OCI-LY1 (cell line): ENCODE measurements around the gene LOC128125822.

ENCODE experiments used
- H2AFZ ChIP-seq: fragments of 200-600 bp; sonication (generic), shearing (Covaris generic); 2 replicates; pipeline ENCODE4 v1.6.0; 2014; ENCODE audit warnings: antibody characterized with exemption, mild to moderate bottlenecking, low read length
- H3F3A ChIP-seq: fragments of 200-600 bp; sonication (generic), shearing (Covaris generic); 2 replicates; pipeline ENCODE4 v1.6.0; 2014; ENCODE audit warnings: mild to moderate bottlenecking, antibody characterized with exemption, low read length, moderate library complexity; ENCODE audit not compliant: insufficient read depth
- H3K27ac ChIP-seq: fragments of 200-600 bp; sonication (generic); 2 replicates; pipeline ENCODE4 v1.5.1; 2014; ENCODE audit warnings: low read length, mixed run types, mild to moderate bottlenecking, low read depth; ENCODE audit not compliant: poor library complexity, severe bottlenecking
- H3K27me3 ChIP-seq: fragments of 200-600 bp; sonication (generic); 2 replicates; pipeline ENCODE4 v1.6.0; 2014; ENCODE audit warnings: antibody characterized with exemption, mild to moderate bottlenecking, low read length, moderate library complexity; ENCODE audit not compliant: insufficient read depth
- H3K36me3 ChIP-seq: fragments of 200-600 bp; sonication (generic); 2 replicates; pipeline ENCODE4 v1.6.1; 2014; ENCODE audit warnings: mild to moderate bottlenecking, antibody characterized with exemption, low read length, moderate library complexity, mixed read lengths; ENCODE audit not compliant: insufficient read depth
- H3K4me1 ChIP-seq: fragments of 200-600 bp; sonication (generic); 2 replicates; pipeline ENCODE4 v1.5.1; 2014; ENCODE audit warnings: mild to moderate bottlenecking, low read length, moderate library complexity; ENCODE audit not compliant: insufficient read depth, severe bottlenecking
- H3K4me2 ChIP-seq: fragments of 200-600 bp; sonication (generic), shearing (Covaris generic); 2 replicates; pipeline ENCODE4 v1.6.1; 2014; ENCODE audit warnings: low read length
- H3K4me3 ChIP-seq: fragments of 200-600 bp; sonication (generic); 2 replicates; pipeline ENCODE4 v1.5.1; 2014; ENCODE audit warnings: low read length, low read depth, mild to moderate bottlenecking, mixed read lengths; ENCODE audit not compliant: poor library complexity, severe bottlenecking
- H3K79me2 ChIP-seq: fragments of 200-600 bp; shearing (Covaris generic); 2 replicates; pipeline ENCODE4 v1.6.1; 2016; ENCODE audit warnings: mixed run types, low read length, mixed read lengths; ENCODE audit not compliant: insufficient read depth
- H3K9ac ChIP-seq: fragments of 200-600 bp; sonication (generic), shearing (Covaris generic); 2 replicates; pipeline ENCODE4 v1.6.1; 2014; ENCODE audit warnings: mild to moderate bottlenecking, low read length, mixed read lengths
- H3K9me2 ChIP-seq: fragments of 200-600 bp; sonication (generic), shearing (Covaris generic); 2 replicates; pipeline ENCODE4 v1.6.1; 2014; ENCODE audit warnings: low read depth, mild to moderate bottlenecking, low read length, mixed read lengths
- H3K9me3 ChIP-seq: fragments of 200-600 bp; shearing (Covaris generic); 2 replicates; pipeline ENCODE4 v1.6.1; 2014; ENCODE audit warnings: low read length, mixed read lengths
- H4K20me1 ChIP-seq: fragments of 200-600 bp; sonication (generic), shearing (Covaris generic); 2 replicates; pipeline ENCODE4 v1.6.0; 2016; ENCODE audit warnings: mild to moderate bottlenecking, low read length; ENCODE audit not compliant: insufficient read depth
- EZH2 ChIP-seq: fragments of 200-600 bp; sonication (generic), shearing (Covaris generic); IDR thresholded peaks from 2 replicates; pipeline ENCODE4 v1.8.0; 2017; ENCODE audit warnings: borderline replicate concordance, mixed run types, mild to moderate bottlenecking, antibody characterized with exemption, low read length, moderate library complexity, mixed read lengths
- TF ChIP-seq, protein P1 (sequence below): fragments of 200-600 bp; sonication (generic), shearing (Covaris generic); IDR thresholded peaks from 2 replicates; pipeline ENCODE4 v1.5.1; 2017; ENCODE audit warnings: mild to moderate bottlenecking, antibody characterized with exemption, low read length, moderate library complexity, mixed read lengths

The LOC128125822 gene

DNA sequence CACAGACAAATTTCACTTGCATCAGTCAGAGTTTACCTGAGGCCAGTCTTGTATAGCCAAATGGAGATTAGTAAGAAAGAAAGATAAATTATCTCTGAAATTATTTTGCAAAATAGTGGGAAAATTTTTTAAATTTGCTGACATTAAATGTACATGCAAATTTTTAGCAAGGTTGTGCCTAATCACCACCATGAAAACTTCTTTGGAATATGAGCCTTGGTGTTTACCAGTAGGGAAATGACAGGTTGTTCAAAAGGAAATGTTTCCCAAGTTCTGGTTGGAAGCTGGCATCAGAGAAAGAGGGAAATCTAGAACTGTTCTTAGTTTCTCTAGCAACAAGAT lies 34.4 kb upstream of the LOC128125822 start:
- H3K4me2 ChIP-seq = no peak overlapping the region

DNA sequence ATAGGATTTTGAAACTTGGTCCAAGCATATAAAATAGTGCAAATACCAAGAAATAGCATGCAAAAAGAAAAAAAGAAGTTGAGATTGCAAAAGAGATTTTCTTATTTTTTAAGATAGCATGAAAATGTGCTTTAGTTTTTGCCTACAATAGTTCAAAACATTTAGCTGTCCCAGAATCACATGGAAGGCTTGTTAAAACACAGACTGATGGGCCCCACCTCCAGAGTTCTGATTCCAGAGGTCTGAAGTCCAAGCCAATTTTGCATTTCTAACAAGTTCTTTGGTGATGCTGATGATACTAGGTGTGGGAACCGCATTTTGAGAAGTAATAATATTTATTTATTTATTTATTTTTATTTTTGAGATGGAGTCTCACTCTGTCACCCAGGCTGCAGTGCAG lies 33.7 kb upstream of the LOC128125822 start:
- H3K27ac ChIP-seq = no peak overlapping the region

More for the DNA sequence above, 34.4 kb upstream of the LOC128125822 start:
- Histone ChIP-seq H3K27me3 (no peaks in the 10 kb centered on the region), H3K9me3 (no peaks in the 10 kb centered on the region), H4K20me1 (no peaks in the 10 kb centered on the region), H3K36me3 (no peaks in the 10 kb centered on the region), H3K79me2 (no peaks in the 10 kb centered on the region), H3K27ac (no peak overlapping the region), H3K9ac (no peak overlapping the region), H3F3A (no peaks in the 10 kb centered on the region), H2AFZ (no peak overlapping the region), H3K4me3 (no peak overlapping the region), H3K4me1 (no peaks in the 10 kb centered on the region), H3K9me2 (no peaks in the 10 kb centered on the region)
- no peak for TF ChIP-seq EZH2
- TF ChIP-seq, protein P1, sequence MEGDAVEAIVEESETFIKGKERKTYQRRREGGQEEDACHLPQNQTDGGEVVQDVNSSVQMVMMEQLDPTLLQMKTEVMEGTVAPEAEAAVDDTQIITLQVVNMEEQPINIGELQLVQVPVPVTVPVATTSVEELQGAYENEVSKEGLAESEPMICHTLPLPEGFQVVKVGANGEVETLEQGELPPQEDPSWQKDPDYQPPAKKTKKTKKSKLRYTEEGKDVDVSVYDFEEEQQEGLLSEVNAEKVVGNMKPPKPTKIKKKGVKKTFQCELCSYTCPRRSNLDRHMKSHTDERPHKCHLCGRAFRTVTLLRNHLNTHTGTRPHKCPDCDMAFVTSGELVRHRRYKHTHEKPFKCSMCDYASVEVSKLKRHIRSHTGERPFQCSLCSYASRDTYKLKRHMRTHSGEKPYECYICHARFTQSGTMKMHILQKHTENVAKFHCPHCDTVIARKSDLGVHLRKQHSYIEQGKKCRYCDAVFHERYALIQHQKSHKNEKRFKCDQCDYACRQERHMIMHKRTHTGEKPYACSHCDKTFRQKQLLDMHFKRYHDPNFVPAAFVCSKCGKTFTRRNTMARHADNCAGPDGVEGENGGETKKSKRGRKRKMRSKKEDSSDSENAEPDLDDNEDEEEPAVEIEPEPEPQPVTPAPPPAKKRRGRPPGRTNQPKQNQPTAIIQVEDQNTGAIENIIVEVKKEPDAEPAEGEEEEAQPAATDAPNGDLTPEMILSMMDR = no peak

DNA sequence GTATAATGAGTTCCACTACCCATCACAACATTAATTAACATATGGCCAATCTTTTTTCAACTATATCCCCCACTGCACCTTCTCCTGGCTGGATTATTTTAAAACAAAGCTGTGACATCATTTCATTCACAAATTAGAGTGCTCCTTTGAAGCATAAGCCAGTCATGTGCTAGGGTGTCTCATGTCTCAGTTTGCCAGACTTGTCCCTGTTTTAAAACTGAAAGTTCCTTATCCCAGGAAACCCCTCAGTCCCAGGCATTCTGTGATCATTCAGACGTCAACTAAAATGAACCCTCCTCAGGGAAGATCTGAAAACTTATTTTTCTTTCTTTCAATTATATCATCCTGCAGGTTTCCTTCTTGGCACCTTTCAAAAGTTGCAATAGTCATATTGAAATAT lies 29.3 kb upstream of the LOC128125822 start:
- Histone ChIP-seq H3K27me3 (no peaks in the 10 kb centered on the region), H3K4me1 (no peaks in the 10 kb centered on the region)

More for the DNA sequence above, 33.7 kb upstream of the LOC128125822 start:
- Histone ChIP-seq H3K9me3 (no peaks in the 10 kb centered on the region), H3K4me3 (no peak overlapping the region), H3K27me3 (no peaks in the 10 kb centered on the region), H3K4me2 (no peak overlapping the region), H4K20me1 (no peaks in the 10 kb centered on the region), H3K9ac (no peak overlapping the region), H3F3A (no peaks in the 10 kb centered on the region), H2AFZ (no peak overlapping the region), H3K79me2 (no peaks in the 10 kb centered on the region), H3K36me3 (no peaks in the 10 kb centered on the region), H3K9me2 (no peaks in the 10 kb centered on the region), H3K4me1 (no peaks in the 10 kb centered on the region)
- TF ChIP-seq EZH2 = no peak
- TF ChIP-seq, protein P1 = no peak

More for the DNA sequence above, 29.3 kb upstream of the LOC128125822 start:
- H4K20me1 ChIP-seq = no peaks in the 10 kb centered on the region
- H3K9me3 ChIP-seq = no peaks in the 10 kb centered on the region
- H3K36me3 ChIP-seq = no peaks in the 10 kb centered on the region
- H2AFZ ChIP-seq = no peak overlapping the region
- H3K4me2 ChIP-seq = no peak overlapping the region
- no peak overlapping the region for H3K9ac ChIP-seq
- H3K79me2 ChIP-seq = no peaks in the 10 kb centered on the region
- H3K27ac ChIP-seq = no peak overlapping the region
- no peak for TF ChIP-seq EZH2
- TF ChIP-seq, protein P1 = no peak
- no peaks in the 10 kb centered on the region for H3F3A ChIP-seq
- H3K9me2 ChIP-seq = no peaks in the 10 kb centered on the region
- no peak overlapping the region for H3K4me3 ChIP-seq
